HL-60/S4 (cell line): Measurements from ENCODE around the gene OPTC.
"Not testable (repeated sequence)": the region's sequence is repeated elsewhere in the genome, so short reads cannot be mapped to it uniquely, and the experiment has no call there.

Experiments
- in situ Hi-C: fragments of 300-500 bp; cut with MboI; formaldehyde crosslinking; loops from 2 replicates; pipeline ENCODE4 v1.14.3; 2022; ENCODE audit warnings: low sequenced_read_pairs

The OPTC gene

GRCh38 chr1:203493901-203494300, at the start of gene OPTC:
OPTC (plus strand) TSS chr1:203494153; CDS start chr1:203496006, 1,853 bp downstream.
- in situ Hi-C loops: loop anchor here (25.0 kb wide), 1 partner anchor 457 kb away; the partner anchor contains the start of gene PPFIA4

GRCh38 chr1:203444171-203444576, 49.8 kb upstream of the OPTC start:
- in situ Hi-C loops: no loop called here

GRCh38 chr1:203447151-203447550, 46.8 kb upstream of the OPTC start:
- in situ Hi-C loops: no loop called here

- in situ Hi-C loops: not testable (repeated sequence)
Measured at GRCh38 chr1:203447598-203447997, 46.4 kb upstream of the OPTC start.

- in situ Hi-C loops: no loop called here
Measured at GRCh38 chr1:203448521-203449061, 45.4 kb upstream of the OPTC start.

- in situ Hi-C loops: no loop called here
Measured at GRCh38 chr1:203450001-203450400, 44.0 kb upstream of the OPTC start.

- in situ Hi-C loops: no loop called here
Measured at GRCh38 chr1:203450479-203451149, 43.3 kb upstream of the OPTC start.

- in situ Hi-C loops: no loop called here
Measured at GRCh38 chr1:203451836-203452784, 41.8 kb upstream of the OPTC start.

- in situ Hi-C loops: no loop called here
Measured at GRCh38 chr1:203453016-203453415, 40.9 kb upstream of the OPTC start.

GRCh38 chr1:203453616-203454015, 40.3 kb upstream of the OPTC start:
- in situ Hi-C loops: no loop called here

GRCh38 chr1:203454986-203455471, 38.9 kb upstream of the OPTC start:
- in situ Hi-C loops: no loop called here

GRCh38 chr1:203455706-203456105, 38.2 kb upstream of the OPTC start:
- in situ Hi-C loops: no loop called here

GRCh38 chr1:203456577-203456976, 37.4 kb upstream of the OPTC start:
- in situ Hi-C loops: no loop called here

GRCh38 chr1:203458078-203458477, 35.9 kb upstream of the OPTC start:
- in situ Hi-C loops: no loop called here

GRCh38 chr1:203459671-203460201, 34.2 kb upstream of the OPTC start:
- in situ Hi-C loops: no loop called here

- in situ Hi-C loops: no loop called here
Measured at GRCh38 chr1:203461717-203462116, 32.2 kb upstream of the OPTC start.

- in situ Hi-C loops: no loop called here
Measured at GRCh38 chr1:203462143-203462542, 31.8 kb upstream of the OPTC start.

- in situ Hi-C loops: no loop called here
Measured at GRCh38 chr1:203462878-203463277, 31.1 kb upstream of the OPTC start.

GRCh38 chr1:203463469-203464062, 30.4 kb upstream of the OPTC start:
- in situ Hi-C loops: no loop called here

GRCh38 chr1:203464226-203464625, 29.7 kb upstream of the OPTC start:
- in situ Hi-C loops: no loop called here

GRCh38 chr1:203464743-203465142, 29.2 kb upstream of the OPTC start:
- in situ Hi-C loops: no loop called here
